ENCODE data around the gene ERGIC3. TPM values are rescaled to one million over a fixed set of nuclear protein-coding genes. Genes with fewer than 3 reads are reported as not detected.

Gene ERGIC3
- polyA plus RNA-seq, 1 donor (not counting 4 experiments of a cell fraction or from before 2014, with no cell fraction given): 201 TPM

- DNase-seq (ENCODE audit: low read depth, low spot score): no peak
- Histone ChIP-seq H3K9me3 (ENCODE audit: control insufficient read depth, low read depth, low read length) (no peaks in the 10 kb centered on the region), H2AFZ (ENCODE audit: control insufficient read depth, low read length) (no peak overlapping the region), H3K27me3 (ENCODE audit: control insufficient read depth, extremely low read depth, insufficient read depth, low read length) (peaks cover 4% of the 10 kb centered on the region), H3K4me3 (ENCODE audit: control insufficient read depth in 2 of 3, extremely low read depth in 1 of 3, insufficient read depth in 2 of 3, low read depth in 1 of 3, low read length in 3 of 3) (no peak overlapping the region), H4K20me1 (ENCODE audit: control insufficient read depth, extremely low read depth, insufficient read depth, low read length) (no peaks in the 10 kb centered on the region), H3K9me1 (ENCODE audit: control insufficient read depth, extremely low read depth, insufficient read depth, low read length) (no peaks in the 10 kb centered on the region), H3K36me3 (ENCODE audit: control insufficient read depth in 2 of 2, extremely low read depth in 1 of 2, insufficient read depth in 2 of 2, low read length in 2 of 2) (peaks cover 4 to 7% of the 10 kb centered on the region in 2 experiments), H3K9ac (ENCODE audit: control insufficient read depth, extremely low read depth, insufficient read depth, low read length) (no peak overlapping the region), H3K4me2 (ENCODE audit: control insufficient read depth, extremely low read depth, insufficient read depth, low read depth, low read length) (no peak overlapping the region), H3K27ac (ENCODE audit: control insufficient read depth, insufficient read depth, low read length) (no peak overlapping the region), H3K79me2 (ENCODE audit: control insufficient read depth, insufficient read depth, low read length) (no peaks in the 10 kb centered on the region), H3K4me1 (ENCODE audit: control insufficient read depth, extremely low read depth, insufficient read depth, low read length) (no peaks in the 10 kb centered on the region)
- dilution Hi-C loops (cut with MboI; ENCODE audit: extremely low pct_ligation_motif_present, low sequenced_read_pairs): no loop called here
- FAIRE-seq: no peak
- TF ChIP-seq CTCF (optimal IDR thresholded peaks at IDR 0.05 in 1 of 3, IDR thresholded peaks at IDR 0.05 in 1 of 3, conservative IDR thresholded peaks at IDR 0.05 in 1 of 3; ENCODE audit: extremely low read depth in 1 of 3, insufficient read depth in 2 of 3, low read length in 3 of 3): no peak
- no peak for TF ChIP-seq EZH2 (IDR thresholded peaks at IDR 0.05; ENCODE audit: low read length)
Observed at GRCh38 chr20:35561671-35562070, 19.8 kb downstream of the ERGIC3 start.

- peaks cover 4% of the 10 kb centered on the region for H3K27me3 ChIP-seq (ENCODE audit: control insufficient read depth, extremely low read depth, insufficient read depth, low read length)
- H3K4me2 ChIP-seq (ENCODE audit: control insufficient read depth, extremely low read depth, insufficient read depth, low read depth, low read length): no peak overlapping the region
- no peak for DNase-seq (ENCODE audit: low read depth, low spot score)
- no peaks in the 10 kb centered on the region for H4K20me1 ChIP-seq (ENCODE audit: control insufficient read depth, extremely low read depth, insufficient read depth, low read length)
- no peak overlapping the region for H2AFZ ChIP-seq (ENCODE audit: control insufficient read depth, low read length)
- no peaks in the 10 kb centered on the region for H3K9me3 ChIP-seq (ENCODE audit: control insufficient read depth, low read depth, low read length)
- no peaks in the 10 kb centered on the region for H3K4me1 ChIP-seq (ENCODE audit: control insufficient read depth, extremely low read depth, insufficient read depth, low read length)
- dilution Hi-C loops (cut with MboI; ENCODE audit: extremely low pct_ligation_motif_present, low sequenced_read_pairs): no loop called here
- TF ChIP-seq CTCF (optimal IDR thresholded peaks at IDR 0.05 in 1 of 3, IDR thresholded peaks at IDR 0.05 in 1 of 3, conservative IDR thresholded peaks at IDR 0.05 in 1 of 3; ENCODE audit: extremely low read depth in 1 of 3, insufficient read depth in 2 of 3, low read length in 3 of 3) (no peak), EZH2 (IDR thresholded peaks at IDR 0.05; ENCODE audit: low read length) (no peak)
- no peak overlapping the region for H3K4me3 ChIP-seq (ENCODE audit: control insufficient read depth in 2 of 3, extremely low read depth in 1 of 3, insufficient read depth in 2 of 3, low read depth in 1 of 3, low read length in 3 of 3)
- no peak for FAIRE-seq
- no peaks in the 10 kb centered on the region for H3K9me1 ChIP-seq (ENCODE audit: control insufficient read depth, extremely low read depth, insufficient read depth, low read length)
- peaks cover 0 to 1% of the 10 kb centered on the region in 2 experiments for H3K36me3 ChIP-seq (ENCODE audit: control insufficient read depth in 2 of 2, extremely low read depth in 1 of 2, insufficient read depth in 2 of 2, low read length in 2 of 2)
- no peak overlapping the region for H3K27ac ChIP-seq (ENCODE audit: control insufficient read depth, insufficient read depth, low read length)
- H3K79me2 ChIP-seq (ENCODE audit: control insufficient read depth, insufficient read depth, low read length): no peaks in the 10 kb centered on the region
- no peak overlapping the region for H3K9ac ChIP-seq (ENCODE audit: control insufficient read depth, extremely low read depth, insufficient read depth, low read length)
Observed at GRCh38 chr20:35562541-35563110, 20.7 kb downstream of the ERGIC3 start.

All from keratinocyte (primary cell).